Measurements from ENCODE around the gene RPL10A.

Gene RPL10A

DNA sequence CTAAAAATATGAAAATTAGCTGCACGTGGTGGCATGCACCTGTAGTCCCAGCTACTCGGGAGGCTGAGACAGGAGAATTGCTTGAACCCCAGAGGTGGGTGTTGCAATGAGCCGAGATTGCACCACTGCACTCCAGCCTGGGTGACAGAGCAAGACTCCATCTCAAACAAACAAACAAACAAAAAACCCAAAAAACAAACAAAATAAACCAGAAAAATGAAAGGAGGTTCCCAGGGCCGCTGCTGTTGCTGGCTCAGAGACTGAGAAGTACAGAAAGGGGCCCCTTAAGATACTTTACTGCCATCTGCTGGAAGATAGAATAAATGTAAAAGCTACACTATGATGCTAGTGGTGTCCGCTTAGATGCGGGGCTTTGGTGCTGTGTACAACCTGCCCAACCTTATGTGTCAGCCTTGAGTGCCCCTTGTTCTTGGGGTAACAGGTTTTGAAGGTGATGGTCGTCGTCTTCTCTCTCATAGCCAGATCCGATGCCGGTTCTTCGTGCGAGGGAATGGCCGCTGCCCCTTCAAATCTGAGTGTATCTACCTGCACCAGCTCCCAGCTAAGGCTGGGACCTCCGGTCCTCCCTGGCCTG is 18.8 kb upstream of the RPL10A start:
- DNase-seq: peak; percentile 58

DNA sequence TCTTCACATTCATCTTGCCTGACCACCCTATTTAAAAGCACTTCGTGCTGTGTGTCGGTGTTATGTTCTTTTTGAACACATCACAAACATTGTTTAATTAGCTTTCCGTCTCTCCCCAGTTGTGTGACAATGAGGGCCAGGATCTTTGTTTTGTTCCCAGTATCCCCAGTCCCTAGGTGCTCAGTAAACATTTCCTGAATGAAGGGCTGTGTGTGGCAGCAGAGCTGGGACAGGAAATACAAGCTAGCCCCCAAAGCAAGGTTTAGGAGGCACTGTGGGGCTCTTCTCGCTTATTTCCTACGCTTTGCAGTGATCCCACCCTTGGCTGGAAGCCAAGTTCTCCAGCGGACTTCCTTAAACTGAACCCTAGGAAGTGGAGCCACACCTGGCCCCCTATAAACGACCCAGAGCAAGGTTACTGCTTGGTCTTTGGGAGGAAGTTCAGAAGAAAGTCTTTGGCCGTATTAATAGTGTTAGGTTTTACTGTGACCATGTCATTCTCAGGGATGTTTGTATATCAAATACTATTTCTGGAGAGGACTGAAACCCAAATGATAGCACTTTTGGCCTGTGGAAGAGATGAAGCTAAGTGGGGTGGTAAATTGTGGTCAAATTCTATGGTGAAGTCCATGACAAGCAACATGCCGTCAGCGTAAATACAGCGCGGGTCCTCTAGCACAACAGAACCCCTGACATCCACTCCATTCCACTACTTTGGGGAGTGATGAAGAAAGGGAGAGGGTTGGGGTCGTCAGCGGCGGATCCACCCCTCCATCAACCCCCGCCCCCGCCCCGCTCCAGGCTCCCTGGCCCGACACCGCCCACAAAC is 16.6 kb upstream of the RPL10A start:
- no peak for DNase-seq

DNA sequence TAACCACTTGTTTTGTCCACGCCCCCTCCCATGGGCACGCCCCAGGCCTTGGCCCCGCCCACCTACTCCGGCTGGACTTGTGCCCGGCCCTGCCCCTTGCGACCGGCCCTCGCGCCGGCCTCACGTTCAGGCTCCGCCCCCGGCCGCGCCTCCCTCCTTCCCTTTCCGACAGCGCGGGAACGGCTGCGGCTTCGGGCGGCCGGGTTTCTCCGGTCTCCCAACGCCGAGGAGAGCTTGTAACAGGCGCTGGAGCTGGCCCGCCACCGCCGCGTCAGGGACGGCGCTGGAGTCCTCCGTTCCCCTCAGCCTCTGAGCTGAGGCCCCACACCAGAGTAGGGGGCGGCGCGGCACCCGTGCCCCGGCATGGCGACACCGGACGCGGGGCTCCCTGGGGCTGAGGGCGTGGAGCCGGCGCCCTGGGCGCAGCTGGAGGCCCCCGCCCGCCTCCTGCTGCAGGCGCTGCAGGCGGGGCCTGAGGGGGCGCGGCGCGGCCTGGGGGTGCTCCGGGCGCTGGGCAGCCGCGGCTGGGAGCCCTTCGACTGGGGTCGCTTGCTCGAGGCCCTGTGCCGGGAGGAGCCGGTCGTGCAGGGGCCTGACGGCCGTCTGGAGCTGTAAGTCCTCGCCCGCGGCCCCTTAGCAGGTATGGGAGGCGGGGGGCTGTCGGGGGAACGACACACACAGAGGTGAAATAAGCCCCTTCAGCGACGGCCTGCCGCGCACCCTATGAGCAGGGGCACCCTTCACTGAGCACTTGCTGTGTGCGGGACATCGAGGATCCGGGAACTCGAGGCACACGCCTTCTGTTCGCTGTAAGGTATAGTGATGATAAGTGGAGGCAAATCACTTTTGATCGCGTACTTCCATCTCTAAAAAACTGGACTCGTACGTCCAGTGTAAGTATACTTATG is 15.8 kb upstream of the RPL10A start, which contains the start of gene FANCE:
TSS of gene FANCE (plus strand) at position 156 of the 908 bp plus-strand sequence. CDS start at position 364, 208 bp downstream.
- peak; percentile 63 for DNase-seq

DNA sequence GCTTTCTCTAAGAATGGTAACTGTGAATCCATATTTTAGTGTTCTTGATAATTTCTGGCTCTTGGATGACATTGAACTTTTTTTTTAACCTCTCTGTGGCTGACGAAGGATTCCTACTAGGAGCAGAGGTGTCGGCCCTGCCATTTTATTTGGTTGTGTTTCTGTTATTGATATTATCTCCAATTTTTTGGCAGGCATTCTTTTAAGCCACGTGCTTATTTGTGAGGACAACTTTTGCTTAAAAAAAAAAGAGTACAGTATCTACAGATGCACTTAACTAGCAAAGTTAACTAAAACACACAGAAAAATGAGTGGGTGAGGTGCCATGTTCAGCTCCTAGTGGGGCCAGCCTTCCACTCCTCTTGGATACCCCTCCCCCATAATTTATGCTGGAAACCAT is 15.0 kb upstream of the RPL10A start:
- no peak for DNase-seq

DNA sequence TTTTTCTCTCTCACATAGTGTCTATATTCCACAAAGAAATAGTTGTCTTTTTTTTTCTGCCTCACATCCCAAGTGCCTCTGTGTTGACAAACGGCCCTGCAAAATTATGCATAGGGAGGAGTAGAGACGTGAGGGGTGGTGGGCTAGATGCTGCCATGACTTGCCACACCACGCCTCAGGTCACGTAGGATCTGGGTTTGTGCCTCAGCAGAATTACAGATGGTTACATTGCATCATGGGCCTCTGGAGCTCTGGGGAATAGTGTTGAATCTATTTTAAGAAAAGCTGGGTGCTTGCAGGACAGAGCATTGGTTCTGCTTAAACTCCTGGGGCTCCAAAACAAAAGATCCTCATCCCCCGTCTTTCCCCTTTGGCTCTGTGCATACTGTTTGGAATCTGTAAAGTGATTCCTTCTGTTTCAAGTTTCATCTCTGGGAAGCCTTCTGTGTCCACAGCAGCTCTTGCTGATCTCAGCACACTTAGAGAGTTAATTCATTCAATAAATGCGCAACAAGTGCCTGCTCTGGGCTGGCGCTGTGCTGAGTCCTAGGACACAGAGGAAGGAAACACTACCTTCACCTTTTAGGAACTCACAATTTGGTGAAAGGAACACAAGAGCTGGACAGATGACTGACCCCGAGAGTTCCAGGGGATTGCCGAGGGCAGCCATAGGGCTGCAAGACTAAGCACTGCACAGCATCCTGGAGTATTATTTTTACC is 13.7 kb upstream of the RPL10A start:
- DNase-seq: no peak

DNA sequence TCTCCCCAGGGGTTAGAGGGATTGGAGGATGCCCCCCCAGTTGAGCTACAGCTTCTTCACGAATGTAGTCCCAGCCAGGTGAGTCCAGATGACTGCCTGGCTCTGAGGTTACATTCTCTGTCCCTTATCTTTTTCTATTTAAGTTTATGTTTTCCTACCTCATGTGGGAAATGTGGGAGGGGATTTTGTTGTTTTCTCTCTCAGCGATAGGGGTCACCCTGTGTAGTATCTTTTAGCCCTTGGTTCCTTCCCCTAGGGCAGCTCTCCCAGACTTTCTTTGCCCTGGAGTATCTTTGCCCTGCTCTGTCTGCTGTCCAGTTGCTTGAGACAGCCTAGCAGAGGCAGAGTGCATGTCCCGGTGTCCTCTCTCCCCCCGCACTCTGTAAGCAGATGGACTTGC is 10.3 kb upstream of the RPL10A start:
- no peak for DNase-seq

DNA sequence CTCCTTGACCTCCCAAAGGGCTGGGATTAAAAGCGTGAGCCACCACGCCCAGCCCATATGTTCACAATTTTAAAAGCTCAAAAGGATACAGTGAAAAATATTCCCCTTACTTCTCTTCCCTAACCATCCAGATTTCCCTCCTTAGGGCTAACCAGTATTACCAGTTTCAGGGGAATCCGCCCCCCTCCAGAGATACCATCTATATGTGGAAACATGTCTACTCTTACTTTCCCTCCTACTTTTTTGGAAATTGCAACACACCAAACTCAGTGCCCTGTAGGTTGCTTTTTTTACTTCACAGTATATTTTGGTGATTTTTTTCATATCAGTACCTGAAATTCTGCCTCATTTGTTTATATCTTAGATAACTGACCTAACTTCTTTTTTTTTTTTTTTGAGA is 6.9 kb upstream of the RPL10A start:
- no peak for DNase-seq

DNA sequence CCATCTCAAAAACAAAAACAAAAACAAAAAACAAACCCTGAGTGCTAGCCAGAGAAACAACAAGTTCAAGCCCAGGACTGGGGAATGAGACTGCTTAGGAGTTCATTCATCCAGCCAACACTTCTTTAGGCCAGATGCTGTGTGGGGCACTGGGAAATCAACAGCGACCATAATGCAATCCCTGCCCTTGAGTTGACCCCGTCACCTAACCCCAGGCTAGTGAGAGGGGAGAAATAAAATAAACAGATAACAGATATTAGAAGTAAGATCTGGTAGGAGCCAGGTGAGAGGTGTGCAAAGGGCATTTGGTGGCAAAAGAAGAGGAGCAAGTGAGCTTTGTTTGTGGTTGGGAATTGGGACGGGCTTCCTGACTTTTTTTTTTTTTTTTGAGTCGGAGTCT is 4.9 kb upstream of the RPL10A start:
- no peak for DNase-seq

DNA sequence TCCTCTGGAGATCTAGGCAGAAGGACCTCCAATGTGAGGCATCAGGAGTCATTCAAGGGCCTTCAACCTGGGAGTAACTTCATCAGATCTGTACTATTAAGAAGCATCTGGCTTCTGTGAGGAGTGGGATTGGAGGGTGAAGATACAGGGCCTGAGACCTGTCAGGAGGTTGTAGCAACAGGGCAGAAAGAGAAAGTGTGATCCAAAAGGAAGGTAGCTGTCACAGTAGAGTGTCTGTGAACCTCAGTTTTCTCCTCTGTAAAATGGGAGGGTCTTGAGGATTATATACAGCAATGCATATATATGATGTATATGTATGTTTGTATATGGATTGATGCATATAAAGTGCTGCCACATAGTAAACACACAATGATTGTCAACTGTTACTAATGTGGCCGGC is 2.6 kb upstream of the RPL10A start:
- no peak for DNase-seq

DNA sequence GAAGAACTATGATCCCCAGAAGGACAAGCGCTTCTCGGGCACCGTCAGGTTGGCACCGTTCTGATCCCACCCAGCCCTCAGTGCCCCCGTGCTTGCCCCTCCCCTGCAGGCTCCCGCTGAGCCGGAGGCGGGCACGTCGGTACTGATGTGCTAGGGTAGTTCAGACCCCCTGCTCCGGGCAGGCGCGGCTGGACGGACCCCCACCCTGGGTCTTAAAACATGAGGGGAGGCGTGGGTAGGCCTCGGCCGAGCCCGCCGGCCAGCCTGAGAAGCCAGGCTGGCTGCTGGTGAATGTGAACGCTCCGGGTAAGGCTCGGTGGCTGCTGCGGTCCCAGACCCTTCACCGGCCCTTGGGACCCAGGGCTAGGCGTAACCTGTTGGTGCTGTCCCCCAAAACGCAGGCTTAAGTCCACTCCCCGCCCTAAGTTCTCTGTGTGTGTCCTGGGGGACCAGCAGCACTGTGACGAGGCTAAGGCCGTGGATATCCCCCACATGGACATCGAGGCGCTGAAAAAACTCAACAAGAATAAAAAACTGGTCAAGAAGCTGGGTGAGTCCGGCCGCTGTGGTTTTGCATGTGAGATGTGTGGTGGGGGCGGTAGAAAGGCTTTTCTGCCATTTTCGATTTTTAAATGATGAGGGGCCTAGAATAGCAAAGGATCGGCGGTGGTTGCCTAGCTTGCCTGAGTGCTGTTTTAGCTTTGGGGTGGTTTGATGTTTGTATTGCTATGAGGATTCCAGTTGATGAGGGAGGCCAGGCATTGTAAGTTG is 964 bp downstream of the RPL10A start:
- DNase-seq: no peak

DNA sequence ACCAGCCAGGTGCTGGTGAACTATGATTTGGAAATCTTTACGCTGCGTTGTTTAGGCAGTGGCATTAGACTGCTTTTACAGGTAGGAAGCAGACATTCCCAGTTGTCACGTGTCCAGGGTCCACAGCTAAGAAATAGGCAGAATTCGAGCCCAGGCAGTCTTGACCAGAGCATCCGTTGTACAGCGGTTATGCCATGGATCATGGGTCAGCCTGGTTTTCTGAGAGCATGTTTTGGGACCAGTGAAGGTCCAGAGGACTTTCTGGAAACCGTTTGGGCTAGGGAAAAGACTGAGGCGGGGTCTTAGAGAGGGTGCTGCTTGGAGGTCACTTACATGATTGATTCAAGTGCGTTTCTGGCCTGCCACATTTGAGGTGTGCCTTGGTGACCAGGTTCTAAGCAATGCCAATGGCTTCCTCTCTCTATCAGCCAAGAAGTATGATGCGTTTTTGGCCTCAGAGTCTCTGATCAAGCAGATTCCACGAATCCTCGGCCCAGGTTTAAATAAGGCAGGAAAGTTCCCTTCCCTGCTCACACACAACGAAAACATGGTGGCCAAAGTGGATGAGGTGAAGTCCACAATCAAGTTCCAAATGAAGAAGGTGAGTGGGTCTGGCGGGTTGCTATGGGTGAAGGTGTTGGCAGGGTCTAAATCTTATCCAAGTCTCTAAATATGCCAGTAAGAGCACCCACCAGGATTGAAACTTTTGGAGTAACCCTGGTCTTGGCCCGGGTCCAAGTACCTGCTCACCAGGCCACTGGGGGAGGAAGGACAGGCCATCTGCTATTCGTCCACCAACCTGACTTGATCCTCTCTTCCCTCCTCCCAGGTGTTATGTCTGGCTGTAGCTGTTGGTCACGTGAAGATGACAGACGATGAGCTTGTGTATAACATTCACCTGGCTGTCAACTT is 1.8 kb downstream of the RPL10A start:
- DNase-seq: no peak

DNA sequence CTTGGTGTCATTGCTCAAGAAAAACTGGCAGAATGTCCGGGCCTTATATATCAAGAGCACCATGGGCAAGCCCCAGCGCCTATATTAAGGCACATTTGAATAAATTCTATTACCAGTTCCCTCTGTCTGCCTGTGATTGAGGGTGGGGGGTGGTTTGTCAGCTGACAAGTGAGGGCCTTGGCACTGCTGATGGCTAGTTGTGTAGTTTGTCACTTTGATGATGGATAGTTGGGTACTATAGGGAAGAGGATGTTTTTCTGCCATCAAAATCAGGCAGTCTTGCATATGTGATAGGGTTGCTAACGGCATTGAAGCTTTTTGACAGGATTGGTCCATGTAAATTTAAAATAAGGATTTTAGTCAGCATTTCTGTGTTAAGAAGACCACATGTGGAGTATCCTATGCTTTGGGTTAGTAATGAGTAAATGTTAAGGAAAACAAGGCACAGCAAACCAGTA is 2.5 kb downstream of the RPL10A start:
- no peak for DNase-seq

DNA sequence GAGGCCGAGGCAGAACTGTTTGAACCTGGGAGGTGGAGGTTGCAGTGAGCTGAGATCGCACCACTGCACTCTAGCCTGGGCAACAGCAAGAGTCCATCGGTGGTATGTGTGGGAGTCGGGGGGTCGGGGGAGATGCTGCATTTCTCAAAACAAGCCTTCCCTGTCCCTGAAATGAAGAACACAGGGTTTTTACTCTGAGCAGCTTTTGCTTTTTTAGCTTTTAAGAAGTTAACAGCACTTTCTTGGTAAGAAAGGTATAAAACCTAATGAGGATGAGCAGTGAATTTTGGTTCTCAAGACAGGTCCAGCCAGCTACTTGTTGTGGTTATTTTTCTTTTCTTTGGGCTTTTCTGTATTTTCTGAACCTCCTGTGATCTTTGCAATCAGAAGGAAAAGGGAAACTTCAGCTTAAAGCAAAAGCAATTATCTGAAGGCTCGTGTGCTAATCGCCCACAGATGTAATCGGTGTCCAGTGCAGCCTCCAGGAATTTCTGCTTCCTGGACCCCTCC is 3.7 kb downstream of the RPL10A start:
- no peak for DNase-seq

DNA sequence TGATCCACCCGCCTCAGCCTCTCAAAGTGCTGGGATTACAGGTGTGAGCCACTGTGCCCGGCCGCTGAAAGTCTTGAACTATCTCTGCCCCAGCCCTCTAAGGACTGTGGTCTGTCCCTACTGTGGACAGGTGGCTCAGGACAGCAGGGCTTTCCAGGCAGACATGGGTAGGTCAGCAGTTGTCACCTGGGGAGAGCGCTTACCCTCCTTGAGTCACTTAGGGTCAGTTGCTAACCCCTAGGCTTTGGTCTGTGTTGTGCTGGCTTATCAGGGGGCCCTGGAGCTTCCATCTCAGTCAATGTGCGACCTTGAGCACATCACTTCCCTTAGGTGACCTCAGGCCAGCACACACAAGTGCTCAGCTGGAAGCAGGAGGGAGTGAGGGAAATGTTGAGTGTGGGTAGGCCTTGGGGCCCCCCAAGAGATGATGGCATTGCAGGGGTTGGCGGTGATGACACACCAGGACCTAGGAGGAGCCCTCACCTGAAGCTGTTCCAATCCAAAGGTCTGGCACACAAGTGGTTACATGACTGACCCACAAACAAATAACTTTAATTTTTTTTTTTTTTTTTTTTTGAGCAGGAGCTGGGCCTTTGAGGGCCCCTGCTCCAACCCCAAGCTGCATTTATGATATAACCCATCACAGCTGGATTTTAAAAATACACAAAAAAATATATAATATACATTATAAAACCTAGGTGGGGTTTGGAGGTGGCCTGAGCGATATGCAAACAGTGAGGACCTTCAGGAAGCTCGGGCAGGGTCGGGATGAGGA is 5.1 kb downstream of the RPL10A start:
- DNase-seq: no peak

DNA sequence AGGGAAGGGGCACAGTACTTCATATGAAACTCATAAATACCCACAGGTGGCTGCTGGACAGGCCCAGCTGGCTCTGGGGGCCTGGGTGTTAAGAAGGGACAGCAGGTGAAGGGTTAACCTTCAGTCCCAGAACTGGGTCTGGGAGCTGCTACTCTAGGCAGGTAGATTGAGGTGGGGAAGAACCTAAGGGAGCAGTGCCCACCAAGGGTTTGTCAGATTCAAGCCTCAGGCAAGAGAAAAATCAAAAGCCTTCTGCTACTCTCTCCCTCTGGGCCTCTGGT is 5.6 kb downstream of the RPL10A start:
- no peak for DNase-seq

DNA sequence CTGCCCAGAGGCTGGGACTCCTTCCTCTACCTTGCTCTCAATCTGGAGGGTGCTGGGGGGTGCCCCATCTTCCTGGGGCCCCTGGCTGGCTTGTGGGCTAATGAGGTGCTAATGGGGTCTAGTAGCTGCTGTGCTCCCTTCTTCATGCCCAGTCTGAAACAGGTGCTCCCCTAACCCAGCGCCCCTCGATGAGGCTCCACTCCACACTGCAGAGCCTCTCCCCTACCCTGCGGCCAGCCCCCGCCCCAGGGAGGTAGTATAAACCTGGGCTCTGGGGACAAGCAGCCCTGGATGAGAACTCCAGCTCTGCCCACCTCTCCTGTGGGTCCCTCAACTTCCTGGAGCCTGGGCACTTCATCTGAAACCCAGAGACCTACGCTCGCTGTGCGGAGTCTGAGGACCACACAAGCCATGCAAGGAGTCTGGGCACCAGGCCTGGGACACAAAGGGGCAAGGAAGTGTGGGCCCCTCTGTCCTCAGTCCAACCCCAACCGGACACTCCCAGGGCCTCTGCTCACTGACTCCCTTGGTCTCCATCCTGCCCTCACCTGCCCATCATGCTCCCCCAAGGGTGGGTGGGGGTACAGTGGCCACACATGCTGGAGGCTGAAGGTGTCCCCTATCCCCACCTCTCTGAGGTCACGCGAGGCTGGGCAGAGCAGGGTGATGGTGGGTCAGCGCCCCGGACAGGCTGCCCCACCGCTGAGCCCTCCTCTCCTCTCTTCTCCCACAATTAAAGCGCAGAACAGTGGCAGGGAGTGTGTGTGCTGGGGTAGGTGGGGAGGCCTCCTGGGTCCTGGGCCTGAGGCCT is 6.1 kb downstream of the RPL10A start:
- DNase-seq: no peak

DNA sequence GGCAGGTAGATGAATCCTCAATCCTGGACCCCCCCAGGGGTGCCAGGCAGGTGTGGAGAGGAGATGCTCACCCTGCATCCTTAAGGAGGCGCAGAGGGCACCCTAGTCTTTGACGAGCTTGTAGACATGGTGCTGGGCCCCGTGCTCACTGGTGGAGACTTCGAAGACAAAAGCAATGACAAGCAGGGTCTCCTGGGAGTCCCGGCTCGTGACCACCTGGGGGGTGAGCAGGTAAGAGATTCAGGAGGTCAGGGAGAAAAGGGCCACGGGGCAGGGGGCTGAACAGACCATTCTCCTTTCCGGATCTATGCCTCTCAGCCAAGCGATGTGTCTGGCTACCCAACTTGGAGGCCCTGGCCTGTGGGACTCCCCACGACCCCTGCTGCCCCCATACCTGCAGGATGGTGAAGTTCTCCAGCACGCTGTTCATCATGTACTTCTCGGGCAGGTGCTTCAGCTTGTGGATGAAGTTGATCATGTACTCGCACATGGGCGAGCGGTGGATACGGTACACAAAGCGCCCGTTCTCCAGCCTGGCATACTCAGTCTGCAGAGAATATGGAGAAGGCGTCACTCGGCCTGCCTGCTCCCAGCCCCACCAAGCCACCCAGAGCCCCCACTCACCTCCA is 6.9 kb downstream of the RPL10A start:
- no peak for DNase-seq

DNA sequence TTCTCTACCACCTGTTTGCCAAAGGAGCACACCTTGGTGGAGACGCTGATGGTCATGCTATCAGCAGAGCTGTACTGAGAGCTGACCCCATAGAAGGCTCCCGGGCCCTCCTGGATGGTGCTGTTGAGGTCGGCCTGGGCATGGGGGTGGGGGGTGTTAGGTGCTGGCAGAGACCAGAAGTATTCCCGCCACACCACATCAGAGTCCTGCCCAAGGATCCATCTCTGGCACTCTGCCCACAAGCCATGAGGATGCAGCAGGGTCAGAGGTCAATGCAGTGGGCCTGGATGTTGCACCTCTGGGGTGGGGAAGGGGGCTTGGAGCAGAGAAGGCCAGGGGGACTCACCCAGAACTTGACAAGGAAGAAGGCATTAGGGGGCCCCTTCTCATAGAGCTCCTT is 7.4 kb downstream of the RPL10A start:
- DNase-seq: no peak

DNA sequence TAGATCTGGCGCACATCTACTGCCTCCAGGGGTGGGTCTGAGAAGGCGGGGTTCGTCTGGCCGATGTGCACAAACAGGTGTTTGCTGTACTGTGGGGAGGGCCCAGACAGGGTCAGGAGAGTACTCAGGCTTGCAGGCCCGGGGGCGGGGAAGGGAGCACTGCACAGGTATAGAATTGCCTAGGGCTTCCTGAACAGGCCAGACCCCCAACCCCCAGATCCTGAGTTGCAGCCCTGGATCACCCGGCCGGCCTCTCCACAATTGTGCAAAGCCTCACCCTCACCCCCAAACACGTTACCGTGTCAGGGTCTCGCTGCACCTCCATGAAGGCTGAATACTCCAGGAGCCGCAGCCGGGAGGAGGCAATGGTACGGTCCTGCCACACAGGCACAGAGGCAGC is 7.8 kb downstream of the RPL10A start:
- DNase-seq: no peak

Measured in NCI-H1092 (cell line).